IMR-90 (cell line): ENCODE data around the gene TAAR9. TPM values are rescaled to one million over a fixed set of nuclear protein-coding genes. Genes with fewer than 3 reads are reported as not detected.

Experiments used
- ATAC-seq: fragments of 200-7000 bp; cut with Tn5 transposase; 2 replicates; pipeline ENCODE4 v1.9.1; 2020; ENCODE audit warnings: low read depth, mild to moderate bottlenecking, moderate library complexity
- BruUV-seq: library from RNA; stranded (reverse); fragments of 400-500 nt; replicated peaks from 2 replicates; lab custom pipeline; 2021; lab: Mats Ljungman, UMichigan
- CTCF ChIA-PET: fragments of 300-600 bp; formaldehyde crosslinking; extraction: SDS; loops from one replicate; lab custom pipeline; 2021; ENCODE audit warnings: antibody characterized with exemption; lab: Yijun Ruan, JAX
- POLR2A ChIA-PET: fragments of 300-600 bp; sonication (Branson Sonifier 250); formaldehyde crosslinking; loops from one replicate; lab custom pipeline; 2022; ENCODE audit warnings: antibody characterized with exemption; ENCODE audit not compliant: unreplicated experiment; lab: Charles Lee
- DNase-seq: peaks from one replicate; pipeline ENCODE4 v3.0.0; 2013
- H2AFZ ChIP-seq: replicated peaks from 2 replicates; pipeline ENCODE3; 2013; ENCODE audit warnings: low read length, mild to moderate bottlenecking; ENCODE audit not compliant: poor library complexity
- H2AK5ac ChIP-seq: 2 replicates; pipeline ENCODE4 v1.6.1; 2013; ENCODE audit warnings: low read depth, low read length, inconsistent platforms
- H2AK9ac ChIP-seq: replicated peaks from 2 replicates; pipeline ENCODE3; 2013; ENCODE audit warnings: mild to moderate bottlenecking, low read depth, low read length, moderate library complexity; ENCODE audit not compliant: poor library complexity
- H2BK120ac ChIP-seq: 2 replicates; pipeline ENCODE4 v1.6.1; 2013; ENCODE audit warnings: low read depth, low read length, inconsistent platforms
- H2BK15ac ChIP-seq: 3 replicates; pipeline ENCODE4 v1.6.1; 2013; ENCODE audit warnings: low read depth, low read length, inconsistent platforms
- H2BK20ac ChIP-seq: 2 replicates; pipeline ENCODE4 v1.6.1; 2013; ENCODE audit warnings: low read depth, mild to moderate bottlenecking, inconsistent platforms, low read length, moderate library complexity
- H2BK5ac ChIP-seq: 2 replicates; pipeline ENCODE4 v1.6.1; 2013; ENCODE audit warnings: mild to moderate bottlenecking, low read depth, low read length, inconsistent platforms; ENCODE audit not compliant: poor library complexity, severe bottlenecking
- H3K14ac ChIP-seq: replicated peaks from 2 replicates; pipeline ENCODE4 v1.6.1; 2013; ENCODE audit warnings: low read depth, low read length, inconsistent platforms
- H3K18ac ChIP-seq: 2 replicates; pipeline ENCODE4 v1.6.1; 2013; ENCODE audit warnings: low read depth, low read length, control low read depth
- H3K23ac ChIP-seq: 2 replicates; pipeline ENCODE4 v1.6.1; 2013; ENCODE audit warnings: low read depth, low read length, inconsistent platforms
- H3K27ac ChIP-seq: 2 replicates; pipeline ENCODE4 v1.5.1; 2013; ENCODE audit warnings: mild to moderate bottlenecking, control low read depth, low read length; ENCODE audit not compliant: insufficient read depth
- H3K27me3 ChIP-seq: 2 replicates; pipeline ENCODE4 v1.6.1; 2013; ENCODE audit warnings: low read length; ENCODE audit not compliant: control insufficient read depth, insufficient read depth
- H3K36me3 ChIP-seq: 2 replicates; pipeline ENCODE4 v1.6.1; 2013; ENCODE audit warnings: low read length, mixed read lengths; ENCODE audit not compliant: control insufficient read depth, insufficient read depth
- H3K4ac ChIP-seq: 2 replicates; pipeline ENCODE4 v1.6.1; 2013; ENCODE audit warnings: low read depth, low read length, inconsistent platforms
- H3K4me1 ChIP-seq: 2 replicates; pipeline ENCODE4 v1.6.1; 2013; ENCODE audit warnings: low read length, mixed read lengths; ENCODE audit not compliant: control insufficient read depth, insufficient read depth
- H3K4me2 ChIP-seq: 2 replicates; pipeline ENCODE4 v1.6.1; 2013; ENCODE audit warnings: low read depth, mild to moderate bottlenecking, control low read depth, low read length, moderate library complexity
- H3K4me3 ChIP-seq: 2 replicates; pipeline ENCODE4 v1.5.1; 2013; ENCODE audit warnings: low read depth, mild to moderate bottlenecking, control low read depth, low read length, moderate library complexity; ENCODE audit not compliant: insufficient read depth
- H3K56ac ChIP-seq: 2 replicates; pipeline ENCODE4 v1.6.1; 2013; ENCODE audit warnings: low read length, inconsistent platforms; ENCODE audit not compliant: insufficient read depth; ENCODE audit errors: extremely low read depth
- H3K79me1 ChIP-seq, 2 experiments: 2 replicates each; pipeline ENCODE4 v1.6.1; 2013; ENCODE audit warnings: low read length in 2 of 2, inconsistent platforms in 1 of 2, low read depth in 1 of 2
- H3K9ac ChIP-seq: 2 replicates; pipeline ENCODE4 v1.6.1; 2013; ENCODE audit warnings: low read depth, low read length, control low read depth
- H3K9me1 ChIP-seq: 2 replicates; pipeline ENCODE4 v1.6.1; 2013; ENCODE audit warnings: low read length, inconsistent platforms; ENCODE audit not compliant: insufficient read depth
- H3K9me3 ChIP-seq: 2 replicates; pipeline ENCODE4 v1.6.1; 2013; ENCODE audit warnings: low read length; ENCODE audit not compliant: control insufficient read depth, insufficient read depth
- H4K20me1 ChIP-seq: 2 replicates; pipeline ENCODE4 v1.6.1; 2013; ENCODE audit warnings: low read length, inconsistent platforms; ENCODE audit not compliant: insufficient read depth
- H4K5ac ChIP-seq: 2 replicates; pipeline ENCODE4 v1.6.1; 2013; ENCODE audit warnings: mild to moderate bottlenecking, low read depth, low read length, control low read depth
- H4K8ac ChIP-seq, 2 experiments: 2 replicates each; pipeline ENCODE4 v1.6.1; 2013; ENCODE audit warnings: low read depth in 2 of 2, low read length in 2 of 2, control low read depth in 1 of 2, inconsistent platforms in 1 of 2
- H4K91ac ChIP-seq: 2 replicates; pipeline ENCODE4 v1.6.1; 2013; ENCODE audit warnings: low read depth, low read length, inconsistent platforms; ENCODE audit not compliant: insufficient read depth
- CEBPB ChIP-seq: IDR thresholded peaks from 2 replicates; pipeline ENCODE4 v1.6.1; 2012; ENCODE audit warnings: low read depth, low read length, improper control_type of control experiment
- CTCF ChIP-seq: conservative IDR thresholded peaks from 2 replicates; pipeline ENCODE4 v1.5.1; 2012; ENCODE audit warnings: mild to moderate bottlenecking, low read depth, low read length, improper control_type of control experiment
- FOS ChIP-seq: fragments of 150-350 bp; IDR thresholded peaks from 2 replicates; pipeline ENCODE4 v1.6.1; 2016; ENCODE audit warnings: low read depth, low read length
- MAFK ChIP-seq: IDR thresholded peaks from 2 replicates; pipeline ENCODE4 v1.6.1; 2012; ENCODE audit warnings: low read depth, low read length, improper control_type of control experiment
- POLR2A ChIP-seq: IDR thresholded peaks from 2 replicates; pipeline ENCODE4 v1.6.1; 2012; ENCODE audit warnings: mild to moderate bottlenecking, low read depth, low read length
- RFX5 ChIP-seq: IDR thresholded peaks from 2 replicates; pipeline ENCODE4 v1.8.0; 2012; ENCODE audit warnings: low read depth, mild to moderate bottlenecking, low read length, moderate library complexity
- WGBS, 2 experiments: methylation state at CpG; one replicate each; pipeline versions ENCODE4 v1.1.5 to v1.1.7; 2013; ENCODE audit warnings: missing lambda C conversion rate in 2 of 2; ENCODE audit not compliant: insufficient read length in 1 of 2; ENCODE audit errors: extremely low coverage in 2 of 2; 5-methylcytosine and 5-hydroxymethylcytosine counted together
- dilution Hi-C: fragments of 300-500 bp; cut with HindIII; formaldehyde crosslinking; loops from one replicate; pipeline ENCODE4 v1.14.3; 2018; ENCODE audit warnings: low sequenced_read_pairs; ENCODE audit not compliant: unreplicated experiment
- in situ Hi-C: fragments of 300-500 bp; cut with MboI; formaldehyde crosslinking; loops from 3 replicates; pipeline ENCODE4 v1.14.3; 2019; ENCODE audit warnings: low sequenced_read_pairs, inconsistent platforms, mixed read lengths
- intact Hi-C: fragments of 100-400 bp; cut with micrococcal nuclease; formaldehyde crosslinking; loops from 2 replicates; pipeline ENCODE4 v1.10.0; 2022
- polyA plus RNA-seq, 3 experiments: library from polyadenylated mRNA; depleted of rRNA; stranded (reverse); fragments of >200 nt; gene quantifications; 2 replicates each; pipeline ENCODE4 v1.2.3, GENCODE V29; 2012; ENCODE audit warnings: low replicate concordance in 1 of 3
- total RNA-seq: library from RNA; depleted of rRNA; stranded (reverse); fragments of >200 nt; gene quantifications from 2 replicates; pipeline ENCODE4 v1.2.3, GENCODE V29; 2012

Gene TAAR9
- total and polyA plus RNA-seq, 2 of the 4 experiments (the other 2 are of a cell fraction): not detected

DNA sequence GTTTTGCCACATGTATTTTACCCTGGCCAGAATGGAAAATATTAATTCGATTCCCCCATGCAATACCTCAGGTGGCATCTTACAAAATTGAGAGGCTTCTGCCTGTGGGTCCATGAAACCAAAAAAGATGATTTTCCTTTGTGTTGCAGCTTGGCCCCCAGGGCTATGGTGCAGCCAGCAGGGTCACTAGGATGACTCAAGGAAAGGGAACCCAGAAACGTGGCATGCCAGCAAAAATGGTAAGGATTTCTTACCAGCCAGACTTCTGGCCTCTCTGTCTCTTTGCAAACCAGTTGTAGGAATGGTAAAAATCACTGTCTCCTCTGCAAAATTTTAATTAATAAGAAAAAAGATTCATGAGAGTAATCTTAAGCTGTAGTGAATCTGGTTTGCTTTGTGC, 11.6 kb upstream of the TAAR9 start:
- DNase-seq (no peak), ATAC-seq (no peak)
- H2BK5ac ChIP-seq: no peak overlapping the region
- H2AK9ac ChIP-seq: no peak overlapping the region
- H3K56ac ChIP-seq: no peak overlapping the region
- CTCF ChIA-PET: interaction anchor here (0.9 kb wide), 1 partner anchor 11 kb away, joined by 3 read pairs; no protein-coding TSS in a partner anchor
- no peaks in the 10 kb centered on the region for H4K20me1 ChIP-seq
- H3K23ac ChIP-seq: no peak overlapping the region
- POLR2A ChIA-PET: no interaction called here
- H2BK120ac ChIP-seq: no peak overlapping the region
- H3K27me3 ChIP-seq: peaks cover 26% of the 10 kb centered on the region
- no peak overlapping the region for H2AFZ ChIP-seq
- no peak overlapping the region for H4K5ac ChIP-seq
- H2AK5ac ChIP-seq: no peak overlapping the region
- H2BK20ac ChIP-seq: no peak overlapping the region
- H3K4me3 ChIP-seq: no peak overlapping the region
- H3K36me3 ChIP-seq: no peaks in the 10 kb centered on the region
- no peak overlapping the region for H3K4ac ChIP-seq
- no peak overlapping the region for H4K8ac ChIP-seq
- no peaks in the 10 kb centered on the region for H3K4me1 ChIP-seq
- H2BK15ac ChIP-seq: no peak overlapping the region
- H3K79me1 ChIP-seq: no peaks in the 10 kb centered on the region
- intact Hi-C loops: no loop called here
- peaks cover 6% of the 10 kb centered on the region; the same call in 1 of the 2 replicates for H3K9me3 ChIP-seq
- H3K18ac ChIP-seq: no peak overlapping the region
- no TSS peak for BruUV-seq
- H3K14ac ChIP-seq: no peak overlapping the region
- H3K4me2 ChIP-seq: no peak overlapping the region
- H3K27ac ChIP-seq: no peak overlapping the region
- dilution Hi-C loops: no loop called here
- H3K9me1 ChIP-seq: no peaks in the 10 kb centered on the region
- H4K91ac ChIP-seq: no peak overlapping the region
- WGBS, 2 experiments: no CpG with 5 or more reads among the region's 2 CpGs
- TF ChIP-seq POLR2A: no peak
- no peak for TF ChIP-seq CTCF
- no peak for TF ChIP-seq RFX5
- no peak for TF ChIP-seq MAFK
- TF ChIP-seq FOS: no peak
- TF ChIP-seq CEBPB: no peak
- in situ Hi-C loops: no loop called here
- H3K9ac ChIP-seq: no peak overlapping the region
